Activated naive CD8-positive, alpha-beta T cell treated with anti-CD3 and anti-CD28 coated beads for 36 hours (primary cell): ENCODE data around the gene DCDC2. TPM values are rescaled to one million over a fixed set of nuclear protein-coding genes. Genes with fewer than 3 reads are reported as not detected.
"Not testable (repeated sequence)": the region's sequence is repeated elsewhere in the genome, so short reads cannot be mapped to it uniquely, and the experiment has no call there.

Experiments used
- DNase-seq: peaks from one replicate; pipeline ENCODE4 v3.0.0; 2021
- H3K27ac Mint-ChIP-seq: one replicate; pipeline ENCODE4 v1.8.0; 2022; ENCODE audit warnings: mild to moderate bottlenecking, moderate library complexity, mixed read lengths
- H3K27me3 Mint-ChIP-seq: one replicate; pipeline ENCODE4 v1.8.0; 2022; ENCODE audit warnings: mild to moderate bottlenecking, mixed read lengths
- H3K36me3 Mint-ChIP-seq: one replicate; pipeline ENCODE4 v1.8.0; 2021; ENCODE audit warnings: mild to moderate bottlenecking, mixed read lengths
- H3K4me1 Mint-ChIP-seq: one replicate; pipeline ENCODE4 v1.8.0; 2021; ENCODE audit warnings: mixed read lengths
- H3K4me3 Mint-ChIP-seq: one replicate; pipeline ENCODE4 v1.8.0; 2022; ENCODE audit warnings: mild to moderate bottlenecking, moderate library complexity, mixed read lengths
- H3K9me3 Mint-ChIP-seq: one replicate; pipeline ENCODE4 v1.8.0; 2022; ENCODE audit warnings: mixed read lengths
- total RNA-seq, 2 experiments: library from RNA; stranded (reverse); gene quantifications; one replicate each; pipeline ENCODE4 v1.2.3, GENCODE V29; 2021

The DCDC2 gene
- total RNA-seq, 2 experiments from 2014 or later, result 0.04 TPM; not detected in 1

DNA sequence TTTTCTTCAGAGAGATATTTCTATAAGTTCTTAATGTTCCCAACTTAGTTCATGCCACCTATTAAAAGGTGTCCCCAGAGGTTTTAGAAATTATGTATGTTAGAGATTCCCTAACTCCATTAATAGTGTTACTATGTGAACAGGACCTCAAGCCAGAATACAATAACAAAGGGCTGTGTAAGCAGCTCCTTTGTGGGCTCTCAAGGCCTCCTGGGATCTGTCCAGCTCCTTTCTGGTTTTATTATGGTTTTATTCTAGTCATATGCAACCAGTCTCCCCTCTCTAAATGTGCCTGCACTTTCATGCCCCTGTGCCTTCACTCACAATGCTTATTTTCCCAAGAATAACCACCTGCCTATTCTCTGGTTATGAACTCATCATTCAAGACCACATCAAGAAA lies 209.2 kb downstream of the DCDC2 start:
- Mint-ChIP-seq H3K9me3 (peaks cover 5% of the 10 kb centered on the region), H3K4me1 (no peaks in the 10 kb centered on the region), H3K36me3 (no peaks in the 10 kb centered on the region), H3K27ac (no peak overlapping the region), H3K27me3 (peaks cover 26% of the 10 kb centered on the region), H3K4me3 (no peak overlapping the region)
- no peak for DNase-seq

DNA sequence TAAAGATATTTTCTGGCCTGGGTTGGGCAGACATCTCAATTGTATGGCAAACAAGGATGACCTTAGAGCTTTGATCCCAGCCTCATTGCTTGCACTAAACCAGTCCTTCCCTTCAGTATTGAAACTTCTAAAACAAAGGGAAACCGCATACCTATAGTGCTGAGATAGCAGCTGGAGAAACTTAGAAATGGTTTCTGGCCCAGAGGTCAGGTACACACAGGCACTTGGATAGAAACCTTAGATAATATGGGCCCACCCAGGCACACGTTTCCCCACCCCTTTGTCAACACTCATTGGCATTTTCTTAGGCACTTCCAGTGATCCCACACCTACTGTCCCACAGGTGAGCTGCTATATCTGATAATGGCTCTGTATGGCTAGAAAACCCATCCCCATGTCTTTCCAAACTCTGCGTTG lies 209.7 kb downstream of the DCDC2 start:
- H3K27ac Mint-ChIP-seq, result no peak overlapping the region
- H3K4me1 Mint-ChIP-seq, result no peaks in the 10 kb centered on the region
- H3K36me3 Mint-ChIP-seq, result no peaks in the 10 kb centered on the region
- H3K27me3 Mint-ChIP-seq, result peaks cover 26% of the 10 kb centered on the region
- H3K9me3 Mint-ChIP-seq, result peaks cover 5% of the 10 kb centered on the region
- no peak for DNase-seq
- H3K4me3 Mint-ChIP-seq, result no peak overlapping the region

- Mint-ChIP-seq H3K4me1 (no peaks in the 10 kb centered on the region), H3K9me3 (peaks cover 5% of the 10 kb centered on the region)
- no peak for DNase-seq
Observed at GRCh38 chr6:24147511-24148153, 210.2 kb downstream of the DCDC2 start.

DNA sequence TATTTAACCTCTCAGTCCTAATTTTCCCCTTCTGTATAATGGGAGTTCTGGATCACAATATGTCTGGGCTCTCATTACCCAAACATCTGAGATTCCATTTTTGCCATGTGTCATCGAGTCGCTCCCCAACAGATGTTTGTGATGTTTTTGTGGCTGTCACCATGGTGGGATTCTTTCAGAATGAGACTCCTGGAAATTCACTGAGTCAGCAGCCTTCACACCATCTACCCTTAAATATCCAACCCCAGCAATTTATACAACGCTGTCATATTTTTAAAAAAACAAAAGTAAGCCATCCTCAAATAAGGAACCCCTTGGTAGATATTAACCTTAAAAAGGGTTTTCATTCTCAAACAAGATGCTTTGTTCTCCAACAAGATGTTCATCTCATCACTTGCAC lies 211.0 kb downstream of the DCDC2 start:
- no peak for DNase-seq
- H3K9me3 Mint-ChIP-seq, result peaks cover 5% of the 10 kb centered on the region
- H3K36me3 Mint-ChIP-seq, result no peaks in the 10 kb centered on the region
- peaks cover 26% of the 10 kb centered on the region for H3K27me3 Mint-ChIP-seq
- no peaks in the 10 kb centered on the region for H3K4me1 Mint-ChIP-seq
- H3K27ac Mint-ChIP-seq, result no peak overlapping the region
- no peak overlapping the region for H3K4me3 Mint-ChIP-seq

More at GRCh38 chr6:24147511-24148153, 210.2 kb downstream of the DCDC2 start:
- Mint-ChIP-seq H3K27ac (no peak overlapping the region), H3K4me3 (no peak overlapping the region), H3K27me3 (peaks cover 26% of the 10 kb centered on the region), H3K36me3 (no peaks in the 10 kb centered on the region)

DNA sequence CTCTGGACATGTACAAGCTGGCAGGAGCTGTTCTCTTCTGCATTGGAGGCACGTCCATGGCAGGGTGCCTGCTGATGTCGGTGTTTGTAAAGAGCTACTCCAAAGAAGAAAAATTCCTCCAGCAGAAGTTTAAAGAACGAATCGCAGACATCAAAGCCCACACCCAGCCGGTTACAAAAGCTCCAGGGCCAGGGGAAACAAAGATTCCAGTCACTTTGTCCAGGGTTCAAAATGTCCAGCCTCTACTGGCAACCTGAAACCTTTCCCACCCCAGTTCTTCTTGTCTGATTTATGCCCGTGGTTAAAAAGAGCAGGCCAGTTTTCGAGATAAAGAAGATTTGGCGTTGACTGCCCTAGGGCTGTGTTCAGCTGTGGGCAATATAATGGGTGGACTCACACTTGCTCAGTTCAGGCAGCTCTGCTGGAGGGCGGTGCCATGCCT lies 212.1 kb downstream of the DCDC2 start:
- no peak for DNase-seq
- Mint-ChIP-seq H3K36me3 (no peaks in the 10 kb centered on the region), H3K4me3 (no peak overlapping the region), H3K27ac (no peak overlapping the region), H3K27me3 (peaks cover 22% of the 10 kb centered on the region), H3K9me3 (peaks cover 1% of the 10 kb centered on the region), H3K4me1 (no peaks in the 10 kb centered on the region)

DNA sequence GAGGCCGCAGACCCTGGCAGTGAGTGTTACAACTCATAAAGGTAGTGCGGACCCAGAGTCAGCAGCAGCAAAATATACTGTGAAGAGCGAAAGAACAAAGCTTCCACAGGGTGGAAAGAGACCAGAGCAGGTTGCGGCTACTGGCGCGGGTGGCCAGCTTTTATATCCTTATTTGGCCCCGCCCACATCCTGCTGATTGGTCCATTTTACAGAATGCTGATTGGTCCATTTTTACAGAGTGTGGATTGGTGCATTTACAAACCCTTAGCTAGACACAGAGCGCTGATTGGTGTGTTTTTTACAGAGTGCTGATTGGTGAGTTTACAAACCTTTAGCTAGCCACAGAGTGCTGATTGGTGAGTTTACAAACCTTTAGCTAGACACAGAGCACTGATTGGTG lies 215.1 kb downstream of the DCDC2 start:
- H3K27ac Mint-ChIP-seq, H3K27me3 Mint-ChIP-seq, H3K4me1 Mint-ChIP-seq, H3K36me3 Mint-ChIP-seq, H3K9me3 Mint-ChIP-seq, DNase-seq, H3K4me3 Mint-ChIP-seq: not testable (repeated sequence)

DNA sequence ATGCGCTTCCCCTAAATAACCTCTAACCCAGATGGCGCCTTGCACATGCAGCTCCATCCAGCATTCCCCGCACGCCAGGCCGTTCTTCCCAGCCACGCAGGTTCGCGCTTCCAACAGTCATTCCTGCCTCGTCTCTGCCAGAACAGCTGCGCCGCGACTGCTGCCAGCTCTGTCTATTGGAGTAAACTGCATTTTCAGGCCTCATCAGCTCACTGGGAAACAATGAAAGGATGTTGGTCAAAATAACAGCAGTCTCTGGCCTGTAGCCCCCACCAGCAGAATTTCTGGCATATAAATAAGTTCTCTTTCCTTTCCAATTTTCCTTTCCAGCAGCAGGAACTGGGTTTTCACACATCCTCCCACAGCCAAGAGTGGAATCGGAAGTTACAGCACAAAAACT lies 217.3 kb downstream of the DCDC2 start:
- DNase-seq, result no peak
- Mint-ChIP-seq H3K36me3 (no peaks in the 10 kb centered on the region), H3K9me3 (no peaks in the 10 kb centered on the region), H3K4me3 (no peak overlapping the region), H3K27me3 (no peaks in the 10 kb centered on the region), H3K4me1 (no peaks in the 10 kb centered on the region), H3K27ac (no peak overlapping the region)

DNA sequence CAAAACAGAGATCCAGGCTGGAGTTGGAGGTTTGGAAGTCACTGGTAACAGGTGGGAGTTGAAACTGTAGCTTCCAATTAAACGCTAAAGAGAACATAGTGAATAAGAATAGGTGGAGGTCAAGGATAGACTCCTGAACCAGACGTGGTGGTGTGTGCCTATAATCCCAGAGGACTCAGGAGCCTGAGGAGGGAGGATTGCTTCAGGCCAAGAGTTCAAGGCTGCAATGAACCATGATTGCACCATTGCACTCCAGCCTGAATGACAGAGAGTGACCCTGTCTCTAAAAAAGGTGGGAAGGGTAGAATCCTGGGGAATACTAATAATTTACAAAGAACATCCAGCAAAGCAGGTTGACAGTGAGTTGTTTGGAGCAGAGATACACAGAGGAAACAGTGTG lies 218.2 kb downstream of the DCDC2 start:
- no peak for DNase-seq
- Mint-ChIP-seq H3K27ac (no peak overlapping the region), H3K4me1 (no peaks in the 10 kb centered on the region), H3K27me3 (peaks cover 5% of the 10 kb centered on the region), H3K4me3 (no peak overlapping the region), H3K9me3 (no peaks in the 10 kb centered on the region), H3K36me3 (no peaks in the 10 kb centered on the region)

DNA sequence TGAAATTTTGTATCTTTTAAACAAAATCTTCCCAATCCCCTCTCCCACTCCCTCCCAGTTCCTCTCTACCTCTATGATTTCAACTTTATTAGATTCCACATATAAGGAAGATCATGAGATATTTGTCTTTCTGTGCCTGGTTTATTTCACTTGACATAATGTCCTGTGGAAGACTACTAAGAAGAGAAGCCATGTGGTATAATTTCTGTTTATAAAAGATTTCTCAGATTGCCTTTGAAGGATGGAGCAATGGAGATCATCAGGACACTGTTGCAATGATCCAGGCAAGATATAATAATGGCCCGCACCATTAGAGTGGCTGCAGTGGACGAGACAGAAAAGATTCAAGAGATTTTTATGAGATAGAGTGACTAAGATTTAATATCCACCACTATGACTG lies 218.8 kb downstream of the DCDC2 start:
- no peak overlapping the region for H3K27ac Mint-ChIP-seq
- H3K9me3 Mint-ChIP-seq, result no peaks in the 10 kb centered on the region
- no peak overlapping the region for H3K4me3 Mint-ChIP-seq
- no peaks in the 10 kb centered on the region for H3K4me1 Mint-ChIP-seq
- H3K27me3 Mint-ChIP-seq, result peaks cover 7% of the 10 kb centered on the region
- no peaks in the 10 kb centered on the region for H3K36me3 Mint-ChIP-seq
- DNase-seq, result no peak

DNA sequence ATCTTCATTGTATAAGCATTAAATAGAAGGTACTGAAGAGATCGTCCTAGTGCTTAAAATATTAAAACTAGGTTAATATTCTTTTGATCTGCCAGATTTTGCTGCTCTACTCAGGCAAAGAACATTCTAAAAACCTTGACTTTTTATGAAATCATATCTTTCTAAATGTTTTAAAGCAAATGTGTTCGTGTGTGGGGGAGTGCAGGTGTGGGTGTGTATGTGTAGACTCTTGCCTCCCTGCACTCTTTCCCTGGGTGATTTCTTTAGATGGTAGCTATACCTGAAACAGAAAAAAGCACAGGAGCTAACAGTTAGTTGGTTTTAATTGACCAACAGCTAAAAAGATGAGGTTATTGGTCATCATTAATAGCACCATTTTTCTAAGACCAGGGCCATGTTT lies 226.1 kb downstream of the DCDC2 start:
- no peak overlapping the region for H3K27ac Mint-ChIP-seq
- no peak overlapping the region for H3K4me3 Mint-ChIP-seq
- peaks cover 1% of the 10 kb centered on the region for H3K9me3 Mint-ChIP-seq
- H3K27me3 Mint-ChIP-seq, result peaks cover 35% of the 10 kb centered on the region
- H3K4me1 Mint-ChIP-seq, result no peaks in the 10 kb centered on the region
- DNase-seq, result no peak
- H3K36me3 Mint-ChIP-seq, result no peaks in the 10 kb centered on the region

- Mint-ChIP-seq H3K4me1 (no peaks in the 10 kb centered on the region), H3K4me3 (no peak overlapping the region), H3K27ac (no peak overlapping the region), H3K36me3 (no peaks in the 10 kb centered on the region), H3K9me3 (peaks cover 1% of the 10 kb centered on the region), H3K27me3 (peaks cover 49% of the 10 kb centered on the region)
- DNase-seq, result no peak
Observed at GRCh38 chr6:24127316-24127715, 230.5 kb downstream of the DCDC2 start.

DNA sequence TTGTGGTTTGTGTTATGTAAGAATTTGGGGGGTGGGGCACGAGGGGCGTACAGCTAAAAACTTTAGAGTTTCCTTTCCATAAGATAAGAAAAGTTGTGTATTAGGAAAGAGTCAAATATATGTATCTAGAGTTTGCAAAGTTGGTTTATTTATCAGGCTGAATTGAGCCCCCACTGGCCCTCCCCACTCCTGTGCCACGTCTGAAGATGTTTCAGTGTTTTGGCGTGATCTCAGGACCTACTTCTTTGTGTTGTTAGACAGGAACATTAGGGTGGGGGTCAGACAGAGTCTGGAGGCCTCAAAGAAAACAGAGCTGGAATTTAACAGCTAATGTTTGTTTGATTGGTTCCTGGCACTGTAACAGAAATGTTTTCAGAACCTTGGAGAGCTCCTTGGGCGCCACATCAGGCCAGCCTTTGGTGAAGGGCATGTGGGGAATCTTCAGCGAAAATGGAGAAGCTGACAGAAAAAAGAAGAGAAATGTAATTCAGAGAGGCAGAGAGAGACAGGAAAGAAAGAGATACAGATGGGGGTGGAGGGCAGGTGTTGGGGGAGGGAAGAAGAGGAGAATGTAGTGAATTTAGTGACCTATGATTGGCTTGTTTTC lies 231.2 kb downstream of the DCDC2 start:
- Mint-ChIP-seq H3K27me3 (peaks cover 50% of the 10 kb centered on the region), H3K9me3 (peaks cover 1% of the 10 kb centered on the region), H3K36me3 (no peaks in the 10 kb centered on the region), H3K4me1 (no peaks in the 10 kb centered on the region), H3K4me3 (no peak overlapping the region), H3K27ac (no peak overlapping the region)
- DNase-seq, result peak; percentile 7

- H3K27me3 Mint-ChIP-seq, result peaks cover 50% of the 10 kb centered on the region
- DNase-seq, result peak; percentile 8
- no peaks in the 10 kb centered on the region for H3K36me3 Mint-ChIP-seq
- H3K27ac Mint-ChIP-seq, result no peak within 1 kb of the TSS
- H3K4me3 Mint-ChIP-seq, result no peak within 1 kb of the TSS
- peaks cover 1% of the 10 kb centered on the region for H3K9me3 Mint-ChIP-seq
- no peaks in the 10 kb centered on the region for H3K4me1 Mint-ChIP-seq
Observed at GRCh38 chr6:24125980-24126379, 231.9 kb downstream of the DCDC2 start, which contains the start of gene NRSN1. TSS of gene NRSN1 (plus strand) at chr6:24126215. CDS start at chr6:24134328, 8,113 bp downstream.

DNA sequence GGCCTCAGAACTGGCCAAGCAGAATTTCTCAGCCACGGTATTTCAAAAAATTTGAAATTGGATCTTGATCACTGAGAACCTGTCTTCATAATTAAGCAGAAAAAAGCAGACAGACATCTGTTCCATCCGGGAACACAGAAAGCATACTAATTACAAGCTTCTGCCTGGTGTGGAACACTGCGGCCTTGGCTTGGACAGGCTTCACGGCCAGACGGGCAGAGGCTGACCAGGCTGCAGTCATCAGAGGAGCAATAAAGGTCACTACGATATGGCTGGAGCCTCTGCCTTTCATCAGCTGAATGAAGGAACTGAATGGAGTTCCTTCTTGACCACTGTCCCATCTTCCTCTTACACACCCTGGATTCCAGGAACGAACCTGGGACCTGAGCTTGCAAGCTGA lies 235.7 kb downstream of the DCDC2 start:
- Mint-ChIP-seq H3K4me1 (no peaks in the 10 kb centered on the region), H3K27ac (no peak overlapping the region), H3K9me3 (peaks cover 1% of the 10 kb centered on the region), H3K36me3 (no peaks in the 10 kb centered on the region), H3K27me3 (peaks cover 33% of the 10 kb centered on the region), H3K4me3 (no peak overlapping the region)
- DNase-seq, result no peak
